ENCODE results near the gene VAV3. TPM values are rescaled to one million over a fixed set of nuclear protein-coding genes. Genes with fewer than 3 reads are reported as not detected.
"Not testable (repeated sequence)": the region's sequence is repeated elsewhere in the genome, so short reads cannot be mapped to it uniquely, and the experiment has no call there.

The VAV3 gene
- total and polyA plus RNA-seq, 4 donors: 1.7 to 14.4 (median 7.6) TPM

GRCh38 chr1:107727866-107728265 is 237.1 kb downstream of the VAV3 start:
- no peak overlapping the region for H3K4me3 ChIP-seq
- no peaks in the 10 kb centered on the region for H3K9me3 ChIP-seq (ENCODE audit: control insufficient read depth in 4 of 4, insufficient read depth in 3 of 4, low read length in 3 of 4)
- H3K27me3 ChIP-seq (ENCODE audit: control insufficient read depth in 3 of 3, insufficient read depth in 3 of 3, low read length in 2 of 3): no peaks in the 10 kb centered on the region
- H3K4me1 ChIP-seq (ENCODE audit: control insufficient read depth in 5 of 5, insufficient read depth in 5 of 5, low read length in 5 of 5): no peaks in the 10 kb centered on the region
- no peak overlapping the region for H3K9ac ChIP-seq (ENCODE audit: insufficient read depth in 1 of 2, low read length in 2 of 2)
- no peak for DNase-seq
- WGBS, 2 donors: 95 to 98% methylated on average over 2 of the region's 2 CpGs
- peaks cover 0 to 2% (median 0%) of the 10 kb centered on the region in 4 donors for H3K36me3 ChIP-seq (ENCODE audit: control insufficient read depth in 4 of 4, insufficient read depth in 4 of 4, low read length in 4 of 4)
- TF ChIP-seq CTCF (IDR thresholded peaks at IDR 0.05; ENCODE audit: control extremely low read depth, extremely low read depth): no peak
- H3K27ac ChIP-seq (ENCODE audit: low read depth in 1 of 2, low read length in 1 of 2): no peak overlapping the region
- no peak for ATAC-seq (ENCODE audit: insufficient read depth, low FRiP score)

GRCh38 chr1:107726860-107727259 is 238.1 kb downstream of the VAV3 start:
- H3K9ac ChIP-seq (ENCODE audit: insufficient read depth in 1 of 2, low read length in 2 of 2): no peak overlapping the region
- H3K36me3 ChIP-seq (ENCODE audit: control insufficient read depth in 4 of 4, insufficient read depth in 4 of 4, low read length in 4 of 4): no peaks in the 10 kb centered on the region
- TF ChIP-seq CTCF (IDR thresholded peaks at IDR 0.05; ENCODE audit: control extremely low read depth, extremely low read depth): no peak
- no peak overlapping the region for H3K27ac ChIP-seq (ENCODE audit: low read depth in 1 of 2, low read length in 1 of 2)
- DNase-seq (no peak), ATAC-seq (ENCODE audit: insufficient read depth, low FRiP score) (no peak)
- WGBS, 2 donors: 89 to 96% methylated on average over 2 of the region's 2 CpGs
- H3K4me3 ChIP-seq: no peak overlapping the region
- no peaks in the 10 kb centered on the region for H3K27me3 ChIP-seq (ENCODE audit: control insufficient read depth in 3 of 3, insufficient read depth in 3 of 3, low read length in 2 of 3)
- no peaks in the 10 kb centered on the region for H3K4me1 ChIP-seq (ENCODE audit: control insufficient read depth in 5 of 5, insufficient read depth in 5 of 5, low read length in 5 of 5)
- H3K9me3 ChIP-seq (ENCODE audit: control insufficient read depth in 4 of 4, insufficient read depth in 3 of 4, low read length in 3 of 4): no peaks in the 10 kb centered on the region

- ATAC-seq (ENCODE audit: insufficient read depth, low FRiP score): no peak
- Histone ChIP-seq H3K27me3 (ENCODE audit: control insufficient read depth in 3 of 3, insufficient read depth in 3 of 3, low read length in 2 of 3) (no peaks in the 10 kb centered on the region), H3K9ac (ENCODE audit: insufficient read depth in 1 of 2, low read length in 2 of 2) (no peak overlapping the region), H3K4me1 (ENCODE audit: control insufficient read depth in 5 of 5, insufficient read depth in 5 of 5, low read length in 5 of 5) (no peaks in the 10 kb centered on the region), H3K4me3 (no peak overlapping the region), H3K27ac (ENCODE audit: low read depth in 1 of 2, low read length in 1 of 2) (no peak overlapping the region), H3K36me3 (ENCODE audit: control insufficient read depth in 4 of 4, insufficient read depth in 4 of 4, low read length in 4 of 4) (no peaks in the 10 kb centered on the region), H3K9me3 (ENCODE audit: control insufficient read depth in 4 of 4, insufficient read depth in 3 of 4, low read length in 3 of 4) (no peaks in the 10 kb centered on the region)
- DNase-seq: no peak
- WGBS, 2 donors: 79 to 96% methylated on average over 1 of the region's 1 CpG
- no peak for TF ChIP-seq CTCF (IDR thresholded peaks at IDR 0.05; ENCODE audit: control extremely low read depth, extremely low read depth)
Measured at GRCh38 chr1:107724648-107725047, 240.3 kb downstream of the VAV3 start.

- H3K9me3 ChIP-seq (ENCODE audit: control insufficient read depth in 4 of 4, insufficient read depth in 3 of 4, low read length in 3 of 4); H3K36me3 ChIP-seq (ENCODE audit: control insufficient read depth in 4 of 4, insufficient read depth in 4 of 4, low read length in 4 of 4); H3K9ac ChIP-seq (ENCODE audit: insufficient read depth in 1 of 2, low read length in 2 of 2); ATAC-seq (ENCODE audit: insufficient read depth, low FRiP score); H3K27ac ChIP-seq (ENCODE audit: low read depth in 1 of 2, low read length in 1 of 2); H3K4me3 ChIP-seq; H3K27me3 ChIP-seq (ENCODE audit: control insufficient read depth in 3 of 3, insufficient read depth in 3 of 3, low read length in 2 of 3); H3K4me1 ChIP-seq (ENCODE audit: control insufficient read depth in 5 of 5, insufficient read depth in 5 of 5, low read length in 5 of 5); DNase-seq: not testable (repeated sequence)
- WGBS, 2 donors: 95 to 98% methylated on average over 4 of the region's 4 CpGs
Measured at GRCh38 chr1:107720210-107720609, 244.8 kb downstream of the VAV3 start.
